Esophagus muscularis mucosa (tissue), 4 donors: ENCODE measurements around the gene PTCH1. TPM values are rescaled to one million over a fixed set of nuclear protein-coding genes. Genes with fewer than 3 reads are reported as not detected.

Source experiments
- DNase-seq: peaks from one replicate; pipeline ENCODE4 v3.0.0-alpha.2; 2017; ENCODE audit errors: extremely low spot score
- H3K27ac ChIP-seq, 4 donors: fragments of 200-600 bp; sonication (generic); replicated peaks in 1 of 4; 1 replicate in 3 of 4; 2 replicates in 1 of 4; pipeline ENCODE4 v1.5.1; 2016 to 2019; ENCODE audit warnings: mild to moderate bottlenecking in 1 of 4
- H3K27me3 ChIP-seq, 4 donors: fragments of 200-600 bp; sonication (generic); one replicate each; pipeline versions ENCODE4 v1.5.1 to v1.6.0; 2016 to 2019
- H3K36me3 ChIP-seq, 4 donors: fragments of 200-600 bp; sonication (generic); one replicate each; pipeline ENCODE4 v1.5.1; 2016 to 2019
- H3K4me1 ChIP-seq, 4 donors: fragments of 200-600 bp; sonication (generic); one replicate each; pipeline ENCODE4 v1.5.1; 2016 to 2019
- H3K4me3 ChIP-seq, 4 donors: fragments of 200-600 bp; sonication (generic); 1 replicate in 2 of 4; 2 replicates in 2 of 4; pipeline ENCODE4 v1.5.1; 2016 to 2019; ENCODE audit warnings: mild to moderate bottlenecking in 4 of 4, moderate library complexity in 1 of 4
- H3K9me3 ChIP-seq, 4 donors: fragments of 200-600 bp; sonication (generic); 1 replicate in 3 of 4; 2 replicates in 1 of 4; pipeline ENCODE4 v1.5.1; 2016 to 2019
- EP300 ChIP-seq: sonication (generic); formaldehyde crosslinking; IDR thresholded peaks from one replicate; pipeline ENCODE4 v1.6.1; 2017; ENCODE audit warnings: antibody characterized with exemption
- POLR2A ChIP-seq: fragments of 450-650 bp; IDR thresholded peaks from one replicate; pipeline ENCODE4 v1.6.1; 2017; ENCODE audit warnings: antibody characterized with exemption, moderate library complexity, mild to moderate bottlenecking, low read depth
- POLR2AphosphoS5 ChIP-seq, 2 donors: sonication (generic); formaldehyde crosslinking; IDR thresholded peaks; one replicate each; pipeline ENCODE4 v1.6.1; 2017; ENCODE audit warnings: antibody characterized with exemption in 2 of 2
- WGBS: methylation state at CpG from one replicate; pipeline ENCODE4 v1.1.5; 2018; 5-methylcytosine and 5-hydroxymethylcytosine counted together
- intact Hi-C: fragments of 100-400 bp; cut with DNase I; formaldehyde crosslinking; loops from one replicate; pipeline ENCODE4 v1.15.1; 2023
- total RNA-seq, 4 donors: library from RNA; depleted of rRNA; stranded (reverse); fragments of >200 nt; gene quantifications; one replicate each; pipeline versions ENCODE4 v1.1.0 to v1.2.1, GENCODE V29; 2016
- TF ChIP-seq, protein P1 (sequence below), 3 experiments: fragments of 200-600 bp in 2 of 3; fragments of 450-650 bp in 1 of 3; sonication (generic) in 2 of 3; IDR thresholded peaks; one replicate each; pipeline ENCODE4 v1.5.1; 2017 to 2019; ENCODE audit warnings: antibody characterized with exemption in 3 of 3, mild to moderate bottlenecking in 2 of 3, moderate library complexity in 1 of 3

Gene PTCH1
- total RNA-seq, 4 donors from 2014 or later, result 10.8 to 25.1 (median 16.9) TPM

DNA sequence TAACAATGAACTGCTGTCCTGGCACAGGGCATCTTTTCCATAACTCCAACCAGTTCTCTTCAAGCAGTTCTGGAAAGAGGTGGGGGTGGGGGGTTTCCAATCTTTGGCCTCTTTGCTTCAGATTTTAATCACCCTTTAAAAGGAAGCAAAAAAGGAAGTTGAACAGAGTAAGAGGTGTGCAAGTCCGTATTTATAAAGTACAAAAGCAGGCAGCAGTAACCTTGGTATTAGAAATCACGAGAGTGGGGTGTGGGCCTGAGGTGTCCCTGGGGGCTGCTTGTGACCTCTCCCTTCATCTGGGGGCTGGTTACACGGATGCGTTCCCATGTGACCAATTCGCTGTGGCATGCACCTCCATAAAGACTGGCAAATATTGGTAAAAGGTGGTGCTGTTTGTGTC lies 70.5 kb downstream of the PTCH1 start:
- no peak overlapping the region for H3K4me3 ChIP-seq
- no peak for TF ChIP-seq POLR2A
- TF ChIP-seq POLR2AphosphoS5 (IDR thresholded peaks at IDR 0.05), result no peak
- no peak for TF ChIP-seq EP300
- TF ChIP-seq, protein P1, sequence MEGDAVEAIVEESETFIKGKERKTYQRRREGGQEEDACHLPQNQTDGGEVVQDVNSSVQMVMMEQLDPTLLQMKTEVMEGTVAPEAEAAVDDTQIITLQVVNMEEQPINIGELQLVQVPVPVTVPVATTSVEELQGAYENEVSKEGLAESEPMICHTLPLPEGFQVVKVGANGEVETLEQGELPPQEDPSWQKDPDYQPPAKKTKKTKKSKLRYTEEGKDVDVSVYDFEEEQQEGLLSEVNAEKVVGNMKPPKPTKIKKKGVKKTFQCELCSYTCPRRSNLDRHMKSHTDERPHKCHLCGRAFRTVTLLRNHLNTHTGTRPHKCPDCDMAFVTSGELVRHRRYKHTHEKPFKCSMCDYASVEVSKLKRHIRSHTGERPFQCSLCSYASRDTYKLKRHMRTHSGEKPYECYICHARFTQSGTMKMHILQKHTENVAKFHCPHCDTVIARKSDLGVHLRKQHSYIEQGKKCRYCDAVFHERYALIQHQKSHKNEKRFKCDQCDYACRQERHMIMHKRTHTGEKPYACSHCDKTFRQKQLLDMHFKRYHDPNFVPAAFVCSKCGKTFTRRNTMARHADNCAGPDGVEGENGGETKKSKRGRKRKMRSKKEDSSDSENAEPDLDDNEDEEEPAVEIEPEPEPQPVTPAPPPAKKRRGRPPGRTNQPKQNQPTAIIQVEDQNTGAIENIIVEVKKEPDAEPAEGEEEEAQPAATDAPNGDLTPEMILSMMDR (IDR thresholded peaks at IDR 0.05), result no peak
- H3K36me3 ChIP-seq, result peaks cover 19 to 72% (median 56%) of the 10 kb centered on the region in 4 donors
- H3K27me3 ChIP-seq, result no peaks in the 10 kb centered on the region
- H3K4me1 ChIP-seq, result peaks cover 3 to 20% (median 15%) of the 10 kb centered on the region in 4 donors
- H3K9me3 ChIP-seq, result no peaks in the 10 kb centered on the region
- WGBS, result 73% methylated on average over 5 of the region's 5 CpGs
- H3K27ac ChIP-seq, result no peak overlapping the region
- intact Hi-C loops, result no loop called here
- no peak for DNase-seq

DNA sequence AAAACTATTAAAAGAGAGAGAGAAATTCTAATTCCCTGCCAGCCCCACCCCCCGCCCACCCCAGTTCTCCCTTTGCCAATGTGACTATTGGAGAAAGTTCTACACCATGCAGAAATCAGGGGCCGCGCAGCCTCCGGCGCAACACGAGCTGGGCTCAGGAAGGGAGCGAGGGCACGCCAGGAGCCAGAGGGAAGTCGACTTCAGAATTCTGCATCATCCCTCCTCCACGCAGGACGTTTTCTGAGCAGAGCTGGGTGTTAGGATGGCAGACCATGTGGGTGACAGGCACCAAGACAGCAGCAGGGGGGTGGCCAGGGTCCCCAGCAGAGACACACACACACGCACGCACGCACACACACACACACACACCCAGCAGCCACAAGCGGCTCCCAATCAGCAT lies 72.6 kb downstream of the PTCH1 start:
- 88% methylated on average over 11 of the region's 15 CpGs for WGBS
- TF ChIP-seq, protein P1 (IDR thresholded peaks at IDR 0.05), result no peak
- no peak for TF ChIP-seq POLR2AphosphoS5 (IDR thresholded peaks at IDR 0.05)
- TF ChIP-seq EP300, result no peak
- TF ChIP-seq POLR2A, result no peak
- H3K4me1 ChIP-seq, result peaks cover 0 to 9% (median 5%) of the 10 kb centered on the region in 4 donors
- no peak overlapping the region for H3K27ac ChIP-seq
- H3K4me3 ChIP-seq, result no peak overlapping the region
- intact Hi-C loops, result no loop called here
- no peak for DNase-seq
- H3K36me3 ChIP-seq, result peaks cover 14 to 51% (median 47%) of the 10 kb centered on the region in 4 donors
- H3K27me3 ChIP-seq, result no peaks in the 10 kb centered on the region
- no peaks in the 10 kb centered on the region for H3K9me3 ChIP-seq

DNA sequence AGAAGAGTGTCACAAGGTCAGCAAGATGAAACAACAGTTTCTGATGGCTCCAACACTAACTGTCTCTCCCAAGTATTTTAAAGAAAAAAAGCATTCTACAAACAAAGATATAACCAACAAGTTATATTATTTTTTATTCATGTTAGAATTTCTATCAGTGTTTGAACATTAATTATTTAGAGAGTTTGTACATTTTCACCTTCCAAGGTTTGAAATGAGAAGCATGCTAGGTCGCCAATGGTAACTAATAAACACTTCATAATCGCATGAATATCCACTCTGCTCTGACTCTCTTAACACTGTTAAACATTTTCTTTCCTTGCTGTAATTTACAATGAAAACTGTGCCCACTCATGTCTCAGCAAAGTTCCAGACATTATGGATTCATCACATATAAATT lies 73.5 kb downstream of the PTCH1 start:
- Histone ChIP-seq H3K9me3 (no peaks in the 10 kb centered on the region), H3K36me3 (peaks cover 8 to 42% (median 39%) of the 10 kb centered on the region in 4 donors), H3K27me3 (no peaks in the 10 kb centered on the region), H3K4me1 (peaks cover 0 to 9% (median 4%) of the 10 kb centered on the region in 4 donors), H3K4me3 (no peak overlapping the region), H3K27ac (no peak overlapping the region)
- TF ChIP-seq POLR2AphosphoS5 (IDR thresholded peaks at IDR 0.05) (no peak), POLR2A (no peak), EP300 (no peak)
- TF ChIP-seq, protein P1 (IDR thresholded peaks at IDR 0.05), result no peak
- DNase-seq, result no peak
- 45% methylated on average over 2 of the region's 2 CpGs for WGBS
- intact Hi-C loops, result no loop called here

DNA sequence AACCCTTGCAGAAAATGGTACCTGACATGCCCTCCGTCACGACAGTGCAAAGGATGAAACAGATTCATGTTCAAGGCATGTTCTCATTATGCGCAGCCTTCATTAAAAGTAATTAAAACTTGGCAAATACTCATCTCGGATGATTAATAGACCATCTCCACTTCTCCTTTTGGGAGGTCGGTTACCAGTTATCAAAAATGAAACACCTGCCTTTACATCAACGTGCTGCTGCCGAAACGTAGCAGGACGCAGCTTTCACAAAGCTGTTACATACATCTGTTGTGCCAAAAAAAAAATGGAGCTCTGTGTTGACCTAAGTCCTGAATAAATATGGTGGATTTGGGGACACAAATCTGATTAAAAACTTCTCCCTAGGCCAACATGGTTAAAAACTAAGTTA lies 75.7 kb downstream of the PTCH1 start:
- TF ChIP-seq, protein P1 (IDR thresholded peaks at IDR 0.05), result no peak
- no peak for TF ChIP-seq POLR2AphosphoS5 (IDR thresholded peaks at IDR 0.05)
- Histone ChIP-seq H3K4me3 (no peak overlapping the region), H3K4me1 (peaks cover 0 to 9% (median 0%) of the 10 kb centered on the region in 4 donors), H3K27me3 (no peaks in the 10 kb centered on the region), H3K27ac (no peak overlapping the region), H3K9me3 (no peaks in the 10 kb centered on the region), H3K36me3 (peaks cover 0 to 20% (median 17%) of the 10 kb centered on the region in 4 donors)
- intact Hi-C loops, result no loop called here
- 88% methylated on average over 9 of the region's 9 CpGs for WGBS
- DNase-seq, result no peak

DNA sequence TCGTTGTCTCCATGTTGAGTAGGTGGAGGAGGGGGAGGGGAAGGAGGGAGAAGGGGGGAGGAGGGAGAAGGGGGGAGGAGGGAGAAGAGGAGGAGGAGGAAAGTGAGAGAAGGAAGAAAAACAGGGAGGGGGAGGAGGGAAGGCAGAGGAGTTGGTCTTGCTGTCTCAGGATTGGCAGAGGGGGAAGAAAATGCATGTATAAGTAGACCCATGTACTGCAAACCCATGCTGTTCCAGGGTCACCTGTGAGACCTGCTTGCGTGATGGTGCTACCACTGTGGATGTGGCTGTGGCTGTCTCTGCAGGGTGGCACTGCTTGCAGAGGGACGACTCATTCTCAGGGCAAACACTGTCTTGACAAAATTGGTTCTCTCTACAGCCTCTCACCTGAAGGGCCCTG lies 76.3 kb downstream of the PTCH1 start:
- H3K9me3 ChIP-seq, result no peaks in the 10 kb centered on the region
- DNase-seq, result no peak
- no peak overlapping the region for H3K4me3 ChIP-seq
- intact Hi-C loops, result no loop called here
- no peak for TF ChIP-seq EP300
- TF ChIP-seq POLR2AphosphoS5 (IDR thresholded peaks at IDR 0.05), result no peak
- TF ChIP-seq, protein P1 (IDR thresholded peaks at IDR 0.05), result no peak
- no peak for TF ChIP-seq POLR2A
- H3K36me3 ChIP-seq, result peaks cover 0 to 14% (median 11%) of the 10 kb centered on the region in 4 donors
- 78% methylated on average over 3 of the region's 3 CpGs for WGBS
- peaks cover 0 to 9% (median 0%) of the 10 kb centered on the region in 4 donors for H3K4me1 ChIP-seq
- no peaks in the 10 kb centered on the region for H3K27me3 ChIP-seq
- H3K27ac ChIP-seq, result no peak overlapping the region
